Stimulated activated CD4-positive, alpha-beta T cell treated with anti-CD3 and anti-CD28 coated beads, Interleukin-1b, Interleukin-23, amount 100 ng/mL, for 4 hours (primary cell): Measurements from ENCODE around the gene RTN4.
"Not testable (repeated sequence)": the region's sequence is repeated elsewhere in the genome, so short reads cannot be mapped to it uniquely, and the experiment has no call there.

Source experiments
- DNase-seq, 2 donors: peaks; one replicate each; pipeline ENCODE4 v3.0.0-alpha.2; 2020; ENCODE audit warnings: low read depth in 2 of 2

Gene RTN4

DNA sequence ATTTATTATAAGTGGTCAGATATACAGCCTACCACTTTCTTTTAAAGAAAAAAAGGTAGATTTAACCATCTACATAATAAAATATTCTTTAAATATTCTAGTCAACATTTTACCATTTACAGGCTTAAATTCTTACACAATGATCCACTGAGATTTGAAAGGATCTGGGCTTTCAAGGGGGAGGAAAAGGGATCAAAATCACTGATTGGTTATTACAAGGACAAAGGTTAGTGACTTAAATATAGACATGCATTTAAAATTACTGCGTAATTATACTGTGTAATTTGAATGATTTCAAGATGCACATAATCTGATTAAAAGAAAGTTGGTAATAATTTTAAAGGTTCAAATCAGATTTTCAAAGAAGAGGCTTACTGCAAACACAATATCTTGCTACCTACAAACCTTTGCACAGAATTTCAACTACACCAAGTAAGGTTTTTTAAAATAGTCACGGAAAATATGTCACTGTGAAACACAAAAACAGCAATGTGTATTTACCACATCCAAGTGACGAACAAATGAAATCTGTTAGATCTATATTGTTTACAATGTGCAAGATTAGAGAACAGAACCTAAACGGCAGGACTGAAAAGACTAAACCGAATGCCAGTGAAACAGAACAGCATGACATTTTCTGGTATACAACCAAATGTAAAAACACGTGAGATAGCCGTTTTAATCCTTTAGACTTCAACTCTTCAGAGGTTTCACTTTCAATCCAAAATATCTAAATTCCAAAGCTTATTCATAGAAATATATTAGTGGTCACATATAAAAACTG, 40.8 kb downstream of the RTN4 start:
- DNase-seq: no peak

DNA sequence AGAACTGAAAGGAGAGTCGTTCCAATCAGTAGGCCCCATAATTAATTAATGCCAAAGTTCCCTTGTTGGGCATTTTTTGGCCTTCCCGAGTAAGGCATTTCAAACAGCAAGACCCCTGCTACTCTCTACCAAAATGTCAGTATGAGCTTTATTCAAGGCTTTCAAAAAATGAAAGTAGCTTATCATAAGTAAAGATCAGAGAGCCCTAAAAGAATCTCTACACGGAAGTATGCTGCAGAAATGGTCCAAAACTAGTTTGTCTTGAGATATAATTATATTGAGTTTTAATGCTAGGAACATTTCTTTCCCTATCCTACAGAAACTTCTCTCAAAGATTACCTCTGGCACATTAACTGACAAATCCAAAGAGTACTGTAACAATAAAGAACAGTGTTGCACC, 43.9 kb downstream of the RTN4 start:
- no peak for DNase-seq

DNA sequence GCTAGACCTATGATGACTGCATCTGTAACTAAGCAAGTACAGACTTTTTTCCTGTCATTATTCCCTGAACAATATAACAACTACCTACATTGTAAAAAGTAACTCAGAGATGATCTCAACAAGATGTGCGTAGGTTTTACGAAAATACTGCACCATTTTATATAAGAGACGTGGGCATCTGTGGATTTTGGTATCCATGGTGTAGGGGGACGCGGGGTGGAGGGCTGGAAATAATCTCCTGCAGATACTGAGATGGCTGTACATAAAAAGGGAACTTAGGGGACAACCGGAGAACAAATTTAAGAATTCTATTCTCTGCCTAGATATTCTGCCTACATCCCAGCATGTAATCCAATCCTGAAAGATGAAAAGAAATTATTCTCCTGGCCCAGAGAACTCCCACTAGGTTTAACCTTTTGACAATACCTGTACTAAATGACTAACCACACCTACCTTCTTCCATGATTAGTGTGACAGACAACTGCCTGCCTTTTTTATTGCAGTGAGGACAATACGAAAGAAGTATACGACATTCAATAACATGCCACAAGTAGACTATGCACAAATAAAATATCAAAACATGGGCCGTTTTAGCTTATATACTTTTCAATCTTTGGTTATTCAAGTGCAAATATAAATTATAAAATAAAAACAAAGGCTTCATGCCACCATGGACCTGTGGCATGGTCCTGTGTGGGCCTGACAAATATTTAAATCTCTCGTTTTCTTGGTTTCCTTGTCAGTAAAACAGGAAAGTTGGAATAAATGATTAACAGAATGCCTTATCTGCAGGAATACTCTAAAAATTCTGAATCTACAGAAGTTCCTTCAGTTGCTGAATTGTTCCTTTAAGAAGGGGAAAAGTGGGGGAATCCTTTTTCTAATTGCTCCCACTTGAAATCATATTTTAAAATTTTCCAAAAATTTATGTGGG, 46.3 kb downstream of the RTN4 start:
- DNase-seq: no peak

DNA sequence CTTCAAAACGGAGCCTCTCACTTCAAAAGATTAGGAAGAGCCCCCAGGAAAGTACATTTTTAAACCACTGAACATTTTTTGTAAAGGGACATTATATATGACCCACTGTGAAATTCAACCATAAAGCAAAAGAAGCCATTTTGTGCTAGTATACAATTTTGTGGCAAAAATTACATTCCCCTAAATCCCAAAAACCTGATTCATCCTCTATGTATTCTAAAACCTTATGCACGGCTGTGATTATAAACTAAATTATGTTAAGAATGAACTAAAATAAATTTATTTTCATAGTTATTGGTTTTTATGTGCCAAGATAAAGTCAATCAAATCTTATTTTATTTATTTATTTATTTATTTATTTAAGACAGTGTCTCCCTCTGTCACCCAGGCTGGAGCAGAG, 48.5 kb downstream of the RTN4 start:
- no peak for DNase-seq

DNA sequence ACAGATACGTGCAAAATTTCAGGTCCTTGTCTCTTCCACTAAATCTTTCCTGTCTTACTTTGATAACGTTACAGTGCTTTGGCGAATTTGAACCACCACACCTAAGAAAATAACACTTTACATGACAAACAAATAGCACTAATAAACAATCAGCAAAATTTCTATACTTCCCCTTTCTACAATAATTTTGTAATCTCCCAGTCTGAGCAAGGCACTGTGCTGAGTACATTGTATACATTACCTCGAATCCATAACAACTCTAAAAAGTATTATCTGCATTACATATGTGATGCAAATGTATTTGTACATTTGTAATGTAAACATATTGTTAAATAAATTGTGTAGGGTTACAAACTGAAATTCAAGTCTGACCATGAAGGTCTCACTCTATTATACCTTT, 49.9 kb downstream of the RTN4 start:
- DNase-seq: no peak

DNA sequence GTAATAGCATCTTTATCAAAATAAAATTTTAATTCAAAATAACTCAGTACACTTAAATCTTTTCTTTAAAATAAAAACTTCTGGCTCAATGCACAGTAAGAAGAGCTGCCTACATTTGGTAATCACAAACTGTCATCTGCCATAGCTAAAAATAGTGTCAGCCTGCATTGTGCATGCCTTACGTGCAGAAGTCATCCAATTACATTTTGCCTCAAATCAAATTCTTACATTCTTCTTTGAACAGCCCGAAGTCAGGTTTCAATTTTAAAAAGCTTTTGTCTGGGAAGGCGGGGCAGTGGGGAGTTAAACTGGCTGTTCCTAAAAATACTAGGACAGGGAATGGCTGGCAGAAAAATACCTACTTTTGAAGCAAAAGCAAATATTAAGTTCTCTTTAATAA, 51.1 kb downstream of the RTN4 start:
- no peak for DNase-seq

DNA sequence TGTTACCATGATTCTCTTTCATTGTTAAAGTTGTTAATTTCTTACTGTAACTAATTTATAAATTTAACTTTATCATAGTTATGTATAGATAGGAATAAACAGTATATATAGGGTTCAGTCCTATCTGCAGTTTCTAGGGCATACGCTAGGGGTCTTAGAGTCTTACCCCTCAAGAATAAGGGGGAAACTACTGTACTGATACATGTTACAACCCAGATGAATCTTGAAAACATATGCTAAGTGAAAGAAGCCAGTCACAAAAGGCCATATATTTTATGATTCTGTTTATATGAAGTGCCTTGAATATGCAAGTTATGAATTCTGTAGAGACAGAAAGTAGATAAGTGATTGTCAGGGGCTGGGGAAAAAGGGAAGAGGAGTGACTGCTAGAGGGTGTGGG, 52.4 kb downstream of the RTN4 start:
- no peak for DNase-seq

DNA sequence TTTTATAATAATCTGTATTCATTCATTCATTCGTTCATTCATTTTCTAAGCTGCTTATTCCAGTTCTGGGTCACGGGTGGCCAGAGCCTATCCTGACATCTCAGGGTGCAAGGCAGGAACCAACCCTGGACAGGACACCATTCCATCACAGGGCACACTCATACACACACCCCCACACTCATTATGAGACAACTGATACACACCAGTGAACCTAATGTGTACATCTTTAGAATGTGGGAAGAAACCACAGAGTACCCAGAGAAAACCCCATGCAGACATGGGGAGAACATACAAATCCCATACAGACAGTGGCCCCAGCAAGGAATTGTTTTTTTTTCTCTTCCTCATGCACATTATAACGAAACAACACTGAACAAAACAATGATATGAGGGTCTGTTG, 54.7 kb downstream of the RTN4 start:
- DNase-seq: no peak

DNA sequence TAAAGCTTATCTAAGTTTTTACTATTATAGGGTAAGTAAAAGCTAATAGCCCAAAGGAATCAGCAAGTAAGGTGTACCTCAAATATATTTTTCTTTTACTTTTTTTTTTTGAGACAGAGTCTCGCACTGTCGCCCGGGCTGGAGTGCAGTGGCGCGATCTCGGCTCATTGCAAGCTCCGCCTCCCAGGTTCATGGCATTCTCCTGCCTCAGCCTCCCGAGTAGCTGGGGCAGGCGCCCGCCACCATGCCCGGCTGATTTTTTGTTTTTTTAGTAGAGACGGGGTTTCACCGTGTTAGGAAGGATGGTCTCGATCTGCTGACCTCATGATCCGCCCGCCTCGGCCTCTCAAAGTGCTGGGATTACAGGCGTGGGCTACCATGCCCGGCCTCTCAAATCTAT, 59.6 kb downstream of the RTN4 start:
- DNase-seq: not testable (repeated sequence)

DNA sequence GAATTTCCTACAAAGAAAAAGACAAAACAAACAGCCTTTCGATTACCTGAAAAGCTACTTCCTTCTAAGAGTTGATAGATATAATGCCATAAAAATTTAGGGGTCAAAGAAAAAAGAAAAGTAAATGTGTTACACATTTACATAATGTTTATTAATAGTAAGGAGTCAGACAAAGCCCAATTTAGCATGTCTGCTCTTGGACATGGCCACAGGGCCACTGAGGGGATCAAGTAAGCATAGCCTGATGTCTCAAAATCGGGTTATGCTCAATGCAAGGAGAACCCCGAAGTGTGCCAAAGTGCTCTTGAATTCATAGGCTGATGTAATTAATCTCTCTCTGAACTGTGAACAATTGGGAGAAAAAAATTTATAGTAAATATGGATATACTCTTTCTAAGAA, 61.6 kb downstream of the RTN4 start:
- DNase-seq: no peak

DNA sequence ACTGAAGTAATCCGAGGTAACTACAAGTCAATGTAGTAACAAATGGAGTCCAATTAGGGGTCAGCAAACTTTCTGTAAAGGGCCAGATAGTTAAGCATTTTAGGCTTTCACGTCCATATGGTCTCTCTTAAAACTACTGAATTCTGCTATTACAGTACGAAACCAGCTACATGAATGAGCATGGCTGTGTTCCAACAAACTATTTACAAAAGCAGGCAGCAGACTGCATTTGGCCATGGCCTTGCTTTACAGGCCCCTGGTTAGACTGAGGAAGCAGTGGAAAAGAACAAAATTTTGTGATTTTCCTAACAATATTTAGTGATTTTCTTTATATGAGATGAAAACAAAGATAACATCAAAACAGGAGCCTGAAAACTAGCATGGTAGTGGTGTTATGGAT, 64.0 kb downstream of the RTN4 start:
- DNase-seq: no peak

DNA sequence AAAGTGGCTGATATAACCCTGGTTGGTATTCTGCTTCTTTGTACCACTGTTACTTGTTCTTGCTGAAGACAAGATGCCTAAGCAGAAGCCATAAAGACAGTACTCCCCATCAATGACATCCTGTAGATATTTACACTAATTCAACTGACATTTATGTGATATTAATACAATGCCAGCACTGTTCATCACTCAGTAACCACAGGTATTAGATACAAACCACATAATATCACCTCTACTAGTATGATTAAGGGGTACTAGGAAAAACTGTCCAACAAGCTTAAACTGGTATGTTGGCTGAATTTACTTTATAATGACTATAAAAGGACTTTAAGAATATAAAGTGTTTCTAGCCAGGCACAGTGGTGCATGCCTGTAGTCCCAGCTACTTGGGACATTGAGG, 65.8 kb downstream of the RTN4 start:
- DNase-seq: no peak

DNA sequence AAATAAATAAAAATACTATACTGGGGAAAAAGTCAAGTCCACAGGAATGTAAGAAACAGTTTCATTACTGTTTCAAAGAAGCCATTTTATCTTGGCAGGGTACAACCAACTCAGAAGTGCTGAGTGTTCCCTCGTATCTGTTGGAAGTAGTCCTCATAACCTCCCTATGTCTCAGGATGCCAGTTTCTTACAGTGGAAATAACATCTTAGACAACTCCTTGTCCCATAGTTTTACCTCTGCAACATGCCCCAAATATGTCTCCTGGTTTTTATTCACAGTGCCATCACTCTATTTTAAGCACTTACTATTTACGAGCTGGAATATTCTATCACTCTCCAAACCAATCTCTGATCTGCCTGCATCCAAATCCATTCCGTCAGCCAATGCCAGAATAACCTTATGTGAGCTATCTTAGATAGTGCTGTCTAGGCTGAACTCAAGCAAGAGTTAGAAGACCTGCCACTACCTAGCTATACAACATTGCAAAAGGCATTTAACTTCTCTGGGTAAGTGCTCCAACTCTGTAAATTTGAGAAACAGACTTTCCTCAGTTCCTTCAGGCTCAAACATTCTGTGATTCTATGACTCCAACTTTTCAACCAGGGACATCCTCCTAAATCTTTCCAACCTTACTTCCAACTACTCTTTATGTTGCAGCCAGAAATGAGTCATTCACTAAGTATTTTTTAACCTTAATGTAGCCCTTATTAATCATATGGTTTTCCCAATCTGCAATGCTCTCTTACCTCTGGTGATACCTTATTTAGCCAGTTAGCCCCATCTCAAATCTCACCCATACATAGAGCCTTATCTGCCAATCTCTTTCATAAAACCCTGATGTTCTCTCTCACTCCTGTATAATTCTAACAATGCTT, 66.7 kb downstream of the RTN4 start:
- DNase-seq: no peak

DNA sequence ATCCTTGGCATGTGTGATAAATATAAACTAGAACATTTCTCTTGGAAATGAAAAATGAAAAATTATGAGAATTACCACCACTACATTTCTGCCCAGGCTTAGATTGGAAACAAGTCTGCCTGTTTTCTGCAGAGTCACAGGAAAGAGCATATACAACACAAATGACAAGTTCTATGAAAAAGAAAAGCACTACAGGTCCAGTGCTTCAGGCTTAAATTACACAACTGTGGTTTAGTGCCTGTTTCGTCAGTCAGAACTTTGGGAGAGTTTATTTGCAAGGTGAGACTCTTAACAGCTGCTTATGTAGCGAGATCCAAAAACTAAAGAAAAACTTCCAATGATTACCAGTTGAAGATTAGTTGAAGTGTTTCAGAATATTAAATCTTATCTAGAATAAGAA, 68.9 kb downstream of the RTN4 start:
- no peak for DNase-seq

DNA sequence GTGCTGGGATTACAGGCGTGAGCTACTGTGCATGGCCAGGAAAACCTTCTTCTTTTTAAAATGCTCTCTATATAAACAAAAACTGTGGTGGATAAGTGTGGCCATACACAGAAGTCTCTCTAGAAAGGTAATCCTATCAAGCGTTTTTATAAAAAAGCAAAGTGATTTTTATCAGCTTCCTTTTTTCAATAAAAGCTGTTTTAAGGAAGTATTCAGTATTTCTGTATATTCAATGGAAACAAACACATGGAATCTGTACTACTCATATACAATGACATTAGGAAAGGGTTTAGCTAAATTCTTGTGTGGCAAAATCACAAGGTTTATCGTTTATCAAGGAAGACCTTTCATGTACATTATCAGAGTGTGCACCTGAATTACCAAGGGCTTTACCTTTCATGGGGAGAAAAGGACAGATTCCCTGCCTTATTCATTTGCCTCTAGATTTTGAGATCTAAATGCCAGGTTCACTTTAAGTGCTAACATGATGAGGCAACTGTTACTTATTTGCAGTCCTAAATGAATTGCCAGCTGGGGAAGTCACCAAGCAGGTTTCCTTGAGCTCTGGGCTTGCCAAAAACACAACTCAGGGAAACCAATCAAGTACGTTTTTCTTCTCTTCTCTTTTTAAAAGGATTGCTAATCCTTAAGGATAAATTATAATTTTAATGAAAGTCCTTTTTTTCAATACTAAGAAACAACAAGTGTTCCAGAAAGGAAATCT, 70.8 kb downstream of the RTN4 start:
- DNase-seq: no peak

DNA sequence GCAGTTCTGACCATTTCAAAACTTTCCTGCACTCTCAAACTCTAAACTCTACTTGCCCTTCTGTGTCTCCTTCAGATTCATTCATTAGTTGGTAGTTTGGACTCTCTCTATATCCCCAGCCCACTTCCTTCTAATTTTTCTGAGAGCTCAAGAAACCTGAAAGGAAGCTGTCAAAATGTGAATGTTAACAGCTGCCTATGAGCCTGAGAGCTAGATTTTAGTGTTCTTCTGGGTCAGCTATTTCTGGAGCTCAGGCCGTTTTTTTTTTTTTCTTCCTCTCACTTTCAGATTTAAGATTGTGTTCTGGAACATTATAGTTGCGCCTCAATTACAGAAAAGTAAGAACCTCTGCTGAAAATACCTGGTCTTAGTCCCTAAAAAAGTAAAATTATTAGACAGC, 73.1 kb downstream of the RTN4 start:
- DNase-seq: no peak

DNA sequence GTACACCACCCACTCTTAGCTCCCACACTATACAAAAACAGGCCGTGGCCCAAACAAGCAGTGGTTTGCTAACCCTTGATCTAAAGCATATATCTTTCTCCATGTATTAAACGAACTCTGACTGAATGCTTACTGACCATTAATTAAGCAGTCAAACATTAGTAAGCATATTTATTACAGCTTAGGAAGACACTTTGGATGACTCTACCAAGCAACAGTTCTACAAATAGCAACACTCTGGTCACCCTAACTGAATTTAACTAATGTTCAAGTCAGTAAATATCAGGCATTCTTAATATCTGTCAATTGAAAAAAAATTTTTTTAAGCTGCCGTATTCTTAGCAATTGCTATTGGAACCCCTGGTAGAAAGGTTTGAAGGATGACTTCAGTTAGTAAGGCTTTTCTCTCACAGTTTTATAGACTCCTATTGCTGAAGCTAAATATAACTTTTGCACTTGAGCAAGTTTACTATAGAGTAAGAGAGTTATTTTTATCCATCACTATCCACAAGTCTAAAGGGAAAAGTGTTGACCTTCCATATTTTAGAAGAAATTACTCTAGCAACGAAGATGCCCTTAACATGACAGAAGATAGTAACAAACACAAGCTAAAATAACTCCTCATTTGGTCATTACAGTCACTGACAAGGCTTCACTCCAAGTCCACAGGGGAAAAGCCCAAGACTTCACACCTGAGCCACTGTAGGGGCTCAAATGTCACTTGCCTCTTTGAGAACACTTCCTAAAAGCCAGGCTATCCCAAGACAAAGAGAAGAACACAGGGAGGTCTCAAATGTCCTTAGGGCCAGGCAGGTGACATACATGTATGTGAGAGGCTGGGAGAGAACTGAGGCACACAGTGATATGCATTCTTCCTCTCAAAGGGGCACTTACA, 74.4 kb downstream of the RTN4 start:
- DNase-seq: no peak

DNA sequence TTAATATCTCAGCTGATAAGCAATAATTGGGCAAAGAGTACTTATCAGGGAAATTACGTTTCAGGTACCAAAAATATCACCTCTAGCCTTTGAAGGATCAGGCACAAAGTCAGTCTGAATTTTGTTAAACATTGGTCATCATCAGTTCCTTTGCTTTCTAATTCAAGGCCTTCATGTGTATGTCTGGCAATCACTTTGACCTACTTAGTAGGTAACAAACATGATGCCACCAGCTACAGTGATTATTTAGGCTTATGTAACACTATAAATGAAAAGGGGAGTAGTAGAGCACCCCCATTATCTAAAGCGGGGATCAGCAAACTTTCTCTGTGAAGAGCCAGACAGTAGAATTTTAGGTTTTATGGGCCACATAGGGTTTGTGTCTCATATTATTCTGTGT, 75.1 kb downstream of the RTN4 start:
- DNase-seq: no peak

DNA sequence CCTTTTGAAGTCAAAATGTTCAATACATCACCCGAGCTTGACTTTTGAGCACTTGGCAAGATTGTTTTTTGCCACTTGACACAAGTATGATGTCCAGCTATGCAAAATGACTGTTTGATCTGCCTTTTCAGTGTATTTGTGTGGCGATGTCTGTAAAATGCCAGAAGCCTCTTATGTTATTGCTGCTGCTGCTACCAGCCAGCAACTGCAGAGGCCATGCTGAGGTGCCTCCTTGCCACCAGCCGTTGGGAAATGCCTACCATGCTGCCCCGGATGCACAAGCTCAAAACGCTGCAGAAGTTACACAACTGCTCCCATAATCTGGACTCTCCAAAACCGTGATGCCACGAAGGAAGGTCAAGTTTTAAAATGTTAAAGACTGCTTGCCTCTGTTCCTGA, 80.3 kb downstream of the RTN4 start:
- no peak for DNase-seq

DNA sequence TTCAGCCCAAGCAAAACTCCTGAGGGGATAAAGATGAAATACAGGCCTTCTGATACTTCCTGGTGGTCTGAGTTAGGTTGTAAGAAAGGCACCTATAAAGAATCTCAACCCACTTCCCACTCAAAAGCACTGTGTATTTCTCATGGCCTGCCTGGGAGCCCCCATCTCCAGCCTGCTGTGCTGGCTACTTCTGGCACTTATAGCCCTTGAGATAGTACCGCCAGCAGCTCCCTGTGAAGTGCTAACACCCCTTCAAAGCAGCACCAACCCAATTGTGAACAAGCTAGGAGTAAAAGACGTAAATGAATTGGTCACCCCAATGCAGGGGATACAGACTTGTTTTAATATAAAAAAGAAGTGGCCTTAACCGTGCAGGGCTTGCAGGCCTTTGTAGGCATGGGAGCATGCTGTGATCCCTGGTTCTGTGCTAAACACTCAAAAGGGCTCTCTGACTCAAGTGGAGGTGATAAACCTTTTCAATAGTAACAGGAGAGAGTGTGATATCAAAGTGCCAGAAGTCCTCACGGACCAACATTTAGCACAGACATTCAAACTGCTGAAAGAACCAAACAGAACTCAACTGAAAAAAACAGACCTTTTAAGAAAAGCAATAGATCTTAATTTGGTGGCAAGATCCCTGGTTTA, 80.8 kb downstream of the RTN4 start:
- no peak for DNase-seq
